Smooth muscle cell (in vitro differentiated cells): ENCODE results near the gene COPE. TPM values are rescaled to one million over a fixed set of nuclear protein-coding genes. Genes with fewer than 3 reads are reported as not detected.

Experiments
- DNase-seq: peaks from one replicate; lab custom pipeline; 2025; ENCODE audit not compliant: unreplicated experiment; lab: John Stamatoyannopoulos, UW
- H2AFZ ChIP-seq: fragments of 200-600 bp; sonication (generic); 2 replicates; pipeline ENCODE4 v1.6.0; 2016; ENCODE audit warnings: antibody characterized with exemption, low read depth, mild to moderate bottlenecking
- H3F3A ChIP-seq: fragments of 200-600 bp; sonication (generic); 2 replicates; pipeline ENCODE4 v1.6.0; 2017; ENCODE audit warnings: antibody characterized with exemption, low read depth
- H3K27ac ChIP-seq: fragments of 200-600 bp; sonication (generic); 2 replicates; pipeline ENCODE4 v1.5.1; 2016; ENCODE audit warnings: low read depth, mild to moderate bottlenecking
- H3K27me3 ChIP-seq: fragments of 200-600 bp; sonication (generic); 2 replicates; pipeline ENCODE4 v1.6.1; 2016; ENCODE audit warnings: low read depth, mild to moderate bottlenecking
- H3K36me3 ChIP-seq: fragments of 200-600 bp; sonication (generic); 2 replicates; pipeline ENCODE4 v1.5.1; 2016; ENCODE audit warnings: low read depth
- H3K4me1 ChIP-seq: fragments of 200-600 bp; sonication (generic); 2 replicates; pipeline ENCODE4 v1.5.1; 2016; ENCODE audit warnings: low read depth
- H3K4me2 ChIP-seq: fragments of 200-600 bp; sonication (generic); 2 replicates; pipeline ENCODE4 v1.6.0; 2016; ENCODE audit warnings: mild to moderate bottlenecking
- H3K4me3 ChIP-seq: fragments of 200-600 bp; sonication (generic); 2 replicates; pipeline ENCODE4 v1.5.1; 2016; ENCODE audit warnings: mild to moderate bottlenecking
- H3K79me2 ChIP-seq: fragments of 200-600 bp; sonication (generic); 2 replicates; pipeline ENCODE4 v1.6.0; 2016; ENCODE audit warnings: low read depth, mild to moderate bottlenecking
- H3K9ac ChIP-seq: fragments of 200-600 bp; sonication (generic); 2 replicates; pipeline ENCODE4 v1.6.0; 2016; ENCODE audit warnings: low read depth
- H3K9me3 ChIP-seq: fragments of 200-600 bp; sonication (generic); replicated peaks from 2 replicates; pipeline ENCODE4 v1.5.1; 2016; ENCODE audit warnings: low read depth
- H4K20me1 ChIP-seq: fragments of 200-600 bp; sonication (generic); 2 replicates; pipeline ENCODE4 v1.6.0; 2016; ENCODE audit warnings: low read depth
- WGBS: methylation state at CpG from one replicate; pipeline ENCODE4 v1.1.7; 2016; ENCODE audit warnings: low lambda C conversion rate; 5-methylcytosine and 5-hydroxymethylcytosine counted together
- polyA plus RNA-seq: library from polyadenylated mRNA; unstranded; fragments of >200 nt; fragmentation: Nextera tagmentation; extraction: Ambion mirVana; gene quantifications from 2 replicates; pipeline ENCODE4 v1.2.1, GENCODE V29; 2016
- total RNA-seq: library from RNA; depleted of rRNA; stranded (reverse); fragments of >200 nt; gene quantifications from 2 replicates; pipeline ENCODE4 v1.2.3, GENCODE V29; 2014
- TF ChIP-seq, protein P1 (sequence below): fragments of 200-600 bp; sonication (generic); IDR thresholded peaks from 2 replicates; pipeline ENCODE4 v1.5.1; 2017; ENCODE audit warnings: borderline replicate concordance, mild to moderate bottlenecking, antibody characterized with exemption; ENCODE audit not compliant: insufficient read depth, poor library complexity, severe bottlenecking

Gene COPE
- total and polyA plus RNA-seq, 2 experiments from 2014 or later = 236 to 497 TPM

DNA sequence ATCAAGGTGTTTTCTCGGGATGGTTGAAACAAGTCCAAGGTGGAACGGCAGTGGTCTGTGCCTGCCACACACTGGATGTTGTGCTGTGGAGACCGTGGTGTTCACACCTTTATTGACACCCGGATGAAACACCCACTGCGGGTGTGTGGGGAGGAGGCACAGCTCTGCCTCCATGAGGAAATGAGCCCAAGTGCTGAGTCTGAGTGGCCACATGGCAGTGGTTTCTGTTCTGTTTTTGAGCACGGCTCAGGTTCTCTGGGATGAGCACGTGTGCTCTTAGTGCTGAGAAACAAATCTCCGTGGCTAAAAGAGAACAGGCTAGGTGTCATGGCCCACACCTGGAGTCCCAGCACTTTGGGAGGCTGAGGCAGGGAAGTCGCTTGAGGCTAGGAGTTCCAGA, 58.0 kb downstream of the COPE start:
- Histone ChIP-seq H3K79me2 (no peaks in the 10 kb centered on the region), H4K20me1 (peaks cover 24% of the 10 kb centered on the region), H3K4me2 (no peak overlapping the region), H3K4me1 (no peaks in the 10 kb centered on the region), H3K27me3 (no peaks in the 10 kb centered on the region), H3K9me3 (no peaks in the 10 kb centered on the region), H3K4me3 (no peak overlapping the region), H3K27ac (no peak overlapping the region), H3F3A (peaks cover 5% of the 10 kb centered on the region), H3K9ac (no peak overlapping the region), H2AFZ (no peak overlapping the region), H3K36me3 (no peaks in the 10 kb centered on the region)
- TF ChIP-seq, protein P1, sequence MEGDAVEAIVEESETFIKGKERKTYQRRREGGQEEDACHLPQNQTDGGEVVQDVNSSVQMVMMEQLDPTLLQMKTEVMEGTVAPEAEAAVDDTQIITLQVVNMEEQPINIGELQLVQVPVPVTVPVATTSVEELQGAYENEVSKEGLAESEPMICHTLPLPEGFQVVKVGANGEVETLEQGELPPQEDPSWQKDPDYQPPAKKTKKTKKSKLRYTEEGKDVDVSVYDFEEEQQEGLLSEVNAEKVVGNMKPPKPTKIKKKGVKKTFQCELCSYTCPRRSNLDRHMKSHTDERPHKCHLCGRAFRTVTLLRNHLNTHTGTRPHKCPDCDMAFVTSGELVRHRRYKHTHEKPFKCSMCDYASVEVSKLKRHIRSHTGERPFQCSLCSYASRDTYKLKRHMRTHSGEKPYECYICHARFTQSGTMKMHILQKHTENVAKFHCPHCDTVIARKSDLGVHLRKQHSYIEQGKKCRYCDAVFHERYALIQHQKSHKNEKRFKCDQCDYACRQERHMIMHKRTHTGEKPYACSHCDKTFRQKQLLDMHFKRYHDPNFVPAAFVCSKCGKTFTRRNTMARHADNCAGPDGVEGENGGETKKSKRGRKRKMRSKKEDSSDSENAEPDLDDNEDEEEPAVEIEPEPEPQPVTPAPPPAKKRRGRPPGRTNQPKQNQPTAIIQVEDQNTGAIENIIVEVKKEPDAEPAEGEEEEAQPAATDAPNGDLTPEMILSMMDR = no peak
- over 99% methylated on average over 9 of the region's 9 CpGs for WGBS
- DNase-seq = no peak

DNA sequence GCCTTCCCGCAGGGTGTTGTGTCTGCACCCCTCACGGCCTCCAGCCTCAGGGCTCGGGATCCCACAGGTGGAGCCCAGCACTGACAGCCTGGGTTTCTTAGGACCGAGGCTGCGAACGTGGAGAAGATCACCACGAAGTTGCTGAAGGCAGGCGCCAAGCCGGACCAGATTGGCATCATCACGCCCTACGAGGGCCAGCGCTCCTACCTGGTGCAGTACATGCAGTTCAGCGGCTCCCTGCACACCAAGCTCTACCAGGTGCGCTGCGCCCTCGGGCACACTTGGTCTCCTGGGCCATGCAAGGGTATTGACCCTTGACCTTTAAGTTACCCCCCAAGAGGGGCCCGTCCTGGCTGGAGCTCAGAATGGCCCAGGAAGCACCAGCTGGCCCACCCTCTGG, 58.5 kb downstream of the COPE start:
- Histone ChIP-seq H2AFZ (no peak overlapping the region), H3K9me3 (no peaks in the 10 kb centered on the region), H3K79me2 (no peaks in the 10 kb centered on the region), H3K27ac (no peak overlapping the region), H3F3A (peaks cover under 1% of the 10 kb centered on the region), H3K9ac (no peak overlapping the region), H3K4me1 (no peaks in the 10 kb centered on the region), H3K4me3 (no peak overlapping the region), H3K27me3 (no peaks in the 10 kb centered on the region), H3K4me2 (no peak overlapping the region), H4K20me1 (peaks cover 28% of the 10 kb centered on the region), H3K36me3 (no peaks in the 10 kb centered on the region)
- no peak for DNase-seq
- TF ChIP-seq, protein P1 = no peak
- WGBS = 96% methylated on average over 17 of the region's 17 CpGs

DNA sequence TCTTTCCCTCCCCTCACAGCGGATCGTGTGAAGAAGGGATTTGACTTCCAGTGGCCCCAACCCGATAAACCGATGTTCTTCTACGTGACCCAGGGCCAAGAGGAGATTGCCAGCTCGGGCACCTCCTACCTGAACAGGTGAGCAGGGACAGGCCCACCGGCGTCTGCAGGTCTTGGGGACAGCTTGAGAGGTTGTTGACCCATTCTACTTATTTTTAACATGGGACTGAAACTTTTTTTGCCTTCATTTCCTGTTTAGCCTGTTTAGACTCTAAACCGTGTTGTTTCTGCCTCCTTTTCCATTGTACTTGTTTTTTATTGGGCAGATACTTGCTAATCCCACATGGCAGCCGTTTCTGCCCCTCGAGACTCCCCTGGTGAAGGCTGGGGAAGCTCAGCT, 58.9 kb downstream of the COPE start:
- Histone ChIP-seq H3K27ac (no peak overlapping the region), H3K9ac (no peak overlapping the region), H3K4me2 (no peak overlapping the region), H4K20me1 (peaks cover 32% of the 10 kb centered on the region), H3K27me3 (no peaks in the 10 kb centered on the region), H3K4me1 (no peaks in the 10 kb centered on the region), H3K9me3 (no peaks in the 10 kb centered on the region), H3K4me3 (no peak overlapping the region), H3K36me3 (no peaks in the 10 kb centered on the region), H2AFZ (no peak overlapping the region), H3K79me2 (no peaks in the 10 kb centered on the region), H3F3A (no peaks in the 10 kb centered on the region)
- 97% methylated on average over 11 of the region's 11 CpGs for WGBS
- DNase-seq = no peak
- TF ChIP-seq, protein P1 = no peak

DNA sequence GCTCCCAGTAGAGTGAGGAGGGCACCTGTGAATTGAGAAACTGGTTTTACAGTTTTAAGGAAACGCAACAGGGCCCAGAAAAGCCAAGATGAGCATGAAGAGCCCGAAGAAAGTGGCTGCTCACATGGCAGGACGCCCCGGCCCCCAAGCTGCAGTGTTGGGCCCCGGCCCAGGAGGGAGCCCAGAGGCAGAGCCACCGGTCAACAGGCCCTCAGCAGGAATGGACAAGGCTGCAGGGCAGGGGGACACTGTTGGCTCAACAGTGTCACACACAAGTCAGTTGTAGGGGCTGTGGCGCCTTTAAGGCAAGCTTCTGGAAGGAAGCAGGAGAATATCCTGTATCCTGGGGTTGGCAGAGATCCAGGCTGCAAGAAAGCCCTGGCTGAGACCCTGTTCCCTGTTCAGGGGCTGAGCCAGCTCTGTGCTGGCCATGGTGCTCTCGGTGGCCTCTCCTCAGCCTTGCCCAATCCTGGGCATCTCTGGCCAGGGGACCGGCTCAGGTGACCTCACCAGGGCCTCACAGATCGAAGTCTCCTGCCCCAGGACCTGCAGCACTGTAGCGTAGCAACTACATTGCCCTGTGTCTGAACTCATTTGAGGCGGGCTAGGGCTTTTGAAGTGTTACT, 59.4 kb downstream of the COPE start:
- Histone ChIP-seq H3F3A (no peaks in the 10 kb centered on the region), H3K9me3 (no peaks in the 10 kb centered on the region), H3K4me2 (no peak overlapping the region), H3K4me3 (no peak overlapping the region), H3K4me1 (no peaks in the 10 kb centered on the region), H3K79me2 (no peaks in the 10 kb centered on the region), H4K20me1 (peaks cover 36% of the 10 kb centered on the region), H3K27me3 (no peaks in the 10 kb centered on the region), H2AFZ (no peak overlapping the region), H3K36me3 (no peaks in the 10 kb centered on the region), H3K9ac (no peak overlapping the region), H3K27ac (no peak overlapping the region)
- WGBS = 97% methylated on average over 12 of the region's 12 CpGs
- no peak for DNase-seq
- TF ChIP-seq, protein P1 = no peak
